Calu3 (cell line): ENCODE data around the gene GAS7. TPM values are rescaled to one million over a fixed set of nuclear protein-coding genes. Genes with fewer than 3 reads are reported as not detected.
A peak's percentile ranks its signal among the peaks of the same experiment; 100 is the strongest.

Source experiments
- BruUV-seq: library from RNA; stranded (reverse); fragments of 400-500 nt; replicated peaks from 2 replicates; lab custom pipeline; 2021; lab: Mats Ljungman, UMichigan
- CTCF ChIA-PET: fragments of 300-600 bp; sonication (Branson Sonifier 250); formaldehyde crosslinking; loops from one replicate; lab custom pipeline; 2022; ENCODE audit warnings: antibody characterized with exemption; lab: Charles Lee
- DNase-seq: peaks from one replicate; pipeline ENCODE4 v3.0.0; 2022
- H3K27ac Mint-ChIP-seq: one replicate; pipeline ENCODE4 v1.8.0; 2022; ENCODE audit warnings: mixed read lengths; ENCODE audit not compliant: unreplicated experiment
- H3K27me3 Mint-ChIP-seq: one replicate; pipeline ENCODE4 v1.8.0; 2022; ENCODE audit warnings: mixed read lengths; ENCODE audit not compliant: unreplicated experiment
- H3K36me3 Mint-ChIP-seq: one replicate; pipeline ENCODE4 v1.8.0; 2022; ENCODE audit warnings: mild to moderate bottlenecking, moderate library complexity, mixed read lengths; ENCODE audit not compliant: insufficient read depth, unreplicated experiment
- H3K4me1 Mint-ChIP-seq: one replicate; pipeline ENCODE4 v1.8.0; 2022; ENCODE audit warnings: mild to moderate bottlenecking, low read depth, mixed read lengths; ENCODE audit not compliant: unreplicated experiment
- H3K4me3 Mint-ChIP-seq: one replicate; pipeline ENCODE4 v1.8.0; 2022; ENCODE audit warnings: mild to moderate bottlenecking, low read depth, moderate library complexity, mixed read lengths; ENCODE audit not compliant: unreplicated experiment
- H3K9me3 Mint-ChIP-seq: one replicate; pipeline ENCODE4 v1.8.0; 2022; ENCODE audit warnings: low read depth, mixed read lengths; ENCODE audit not compliant: unreplicated experiment
- intact Hi-C: fragments of 100-400 bp; cut with micrococcal nuclease; formaldehyde crosslinking; loops from one replicate; pipeline ENCODE4 v1.10.0; 2022; ENCODE audit not compliant: unreplicated experiment
- total RNA-seq: library from RNA; stranded (reverse); gene quantifications from 2 replicates; pipeline ENCODE4 v1.2.3, GENCODE V29; 2022
- TF ChIP-seq, protein P1 (sequence below): fragments of 200-600 bp; IDR thresholded peaks from one replicate; pipeline ENCODE4 v1.8.0; 2022; ENCODE audit warnings: antibody characterized with exemption; ENCODE audit not compliant: unreplicated experiment

The GAS7 gene
- total RNA-seq, 1 experiment from 2014 or later, result 0.42 TPM

DNA sequence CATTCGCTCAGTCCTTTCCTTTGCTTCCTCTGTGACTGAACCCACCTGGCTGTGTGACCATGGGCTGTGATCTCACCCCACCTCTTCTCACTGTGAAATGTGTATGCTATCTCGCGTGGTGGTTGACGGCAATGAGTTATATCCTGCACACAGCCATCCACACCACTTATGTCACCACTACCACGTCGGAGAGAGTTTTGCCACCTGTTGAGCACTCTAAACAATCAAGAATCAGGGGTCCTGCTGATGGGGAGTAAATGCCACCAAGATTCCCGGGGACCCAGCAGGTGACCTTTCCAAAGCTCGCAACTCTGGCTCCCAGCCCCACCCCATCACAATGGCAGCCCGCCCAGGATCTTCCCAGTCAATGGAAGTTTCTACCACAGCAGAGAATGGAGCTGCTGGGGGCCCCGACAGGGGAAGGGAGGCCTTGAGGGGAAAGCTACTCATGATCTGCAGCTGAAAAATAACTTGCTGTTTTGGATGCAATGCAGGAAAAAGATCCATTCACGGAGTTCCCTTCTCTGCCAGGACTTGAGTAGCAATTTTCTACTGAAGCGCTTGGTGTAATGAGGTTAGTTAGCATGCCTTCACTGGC, 267.2 kb downstream of the GAS7 start:
- H3K27me3 Mint-ChIP-seq, result no peaks in the 10 kb centered on the region
- H3K9me3 Mint-ChIP-seq, result no peaks in the 10 kb centered on the region
- TF ChIP-seq, protein P1, sequence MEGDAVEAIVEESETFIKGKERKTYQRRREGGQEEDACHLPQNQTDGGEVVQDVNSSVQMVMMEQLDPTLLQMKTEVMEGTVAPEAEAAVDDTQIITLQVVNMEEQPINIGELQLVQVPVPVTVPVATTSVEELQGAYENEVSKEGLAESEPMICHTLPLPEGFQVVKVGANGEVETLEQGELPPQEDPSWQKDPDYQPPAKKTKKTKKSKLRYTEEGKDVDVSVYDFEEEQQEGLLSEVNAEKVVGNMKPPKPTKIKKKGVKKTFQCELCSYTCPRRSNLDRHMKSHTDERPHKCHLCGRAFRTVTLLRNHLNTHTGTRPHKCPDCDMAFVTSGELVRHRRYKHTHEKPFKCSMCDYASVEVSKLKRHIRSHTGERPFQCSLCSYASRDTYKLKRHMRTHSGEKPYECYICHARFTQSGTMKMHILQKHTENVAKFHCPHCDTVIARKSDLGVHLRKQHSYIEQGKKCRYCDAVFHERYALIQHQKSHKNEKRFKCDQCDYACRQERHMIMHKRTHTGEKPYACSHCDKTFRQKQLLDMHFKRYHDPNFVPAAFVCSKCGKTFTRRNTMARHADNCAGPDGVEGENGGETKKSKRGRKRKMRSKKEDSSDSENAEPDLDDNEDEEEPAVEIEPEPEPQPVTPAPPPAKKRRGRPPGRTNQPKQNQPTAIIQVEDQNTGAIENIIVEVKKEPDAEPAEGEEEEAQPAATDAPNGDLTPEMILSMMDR, result no peak
- no peaks in the 10 kb centered on the region for H3K4me1 Mint-ChIP-seq
- intact Hi-C loops, result no loop called here
- DNase-seq, result no peak
- H3K4me3 Mint-ChIP-seq, result no peak overlapping the region
- CTCF ChIA-PET, result no interaction called here
- BruUV-seq, result no TSS peak
- no peaks in the 10 kb centered on the region for H3K36me3 Mint-ChIP-seq
- no peak overlapping the region for H3K27ac Mint-ChIP-seq

DNA sequence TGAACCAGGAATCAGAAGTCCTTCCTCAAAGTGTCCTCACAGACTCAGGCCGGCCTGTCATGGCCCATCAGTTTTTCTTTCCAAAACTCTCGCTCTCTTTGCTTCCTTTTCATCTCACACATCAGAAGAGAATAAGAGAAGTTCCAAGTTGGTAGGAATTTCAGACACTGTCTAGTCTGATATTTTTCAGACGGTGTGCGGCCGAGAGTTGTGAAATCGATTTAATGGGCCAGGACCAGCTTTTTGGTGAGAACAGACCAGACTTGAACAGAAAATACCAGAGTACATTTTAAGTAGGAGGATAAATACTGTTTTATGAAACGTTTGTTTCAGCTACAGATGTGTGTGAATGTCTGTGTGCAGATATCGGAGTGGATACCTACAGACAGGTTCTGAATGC, 268.5 kb downstream of the GAS7 start:
- Mint-ChIP-seq H3K27me3 (no peaks in the 10 kb centered on the region), H3K9me3 (no peaks in the 10 kb centered on the region), H3K27ac (no peak overlapping the region), H3K4me1 (no peaks in the 10 kb centered on the region), H3K36me3 (peaks cover 5% of the 10 kb centered on the region), H3K4me3 (no peak overlapping the region)
- TF ChIP-seq, protein P1, result no peak
- DNase-seq, result no peak
- no TSS peak for BruUV-seq
- intact Hi-C loops, result loop anchor here (1.0 to 10.0 kb wide), 2 partner anchors 201 to 685 kb away; no protein-coding TSS in a partner anchor
- CTCF ChIA-PET, result no interaction called here

DNA sequence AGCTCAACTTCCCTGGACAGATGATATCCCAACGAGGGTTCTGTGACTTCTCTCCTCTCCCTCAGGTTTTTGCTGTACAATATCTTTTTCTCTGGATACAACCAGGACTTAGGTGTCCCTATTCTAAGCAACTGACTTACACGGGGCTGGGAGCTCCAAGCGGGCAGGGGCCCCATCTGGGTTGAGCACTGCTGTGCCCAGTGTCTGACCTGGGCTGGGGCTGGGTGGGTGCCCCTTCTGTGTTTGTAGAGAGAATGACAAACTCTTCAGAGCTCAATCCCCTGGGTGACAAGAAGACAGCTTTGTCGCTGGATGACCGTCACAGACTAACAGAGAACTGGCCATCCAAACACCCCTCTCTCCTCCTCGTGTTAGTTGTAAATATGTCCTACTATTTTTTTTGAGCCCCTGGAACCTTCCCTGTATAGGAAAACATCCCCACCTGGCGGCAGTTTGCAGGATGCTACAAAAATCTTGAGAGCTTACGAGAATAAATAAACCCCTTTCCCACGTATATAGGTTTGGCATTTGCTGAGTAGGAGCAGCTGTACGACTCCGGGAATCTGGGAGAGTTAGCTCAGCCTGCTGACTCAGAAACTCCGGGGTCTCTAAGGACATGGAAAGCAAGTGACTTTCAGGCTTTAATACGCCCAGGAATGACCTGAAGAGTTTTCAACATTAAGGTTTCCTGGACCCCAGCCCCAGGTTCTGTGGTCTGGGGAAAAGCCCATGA, 269.6 kb downstream of the GAS7 start:
- intact Hi-C loops, result loop anchor here (1.0 to 10.0 kb wide), 2 partner anchors 199 to 686 kb away; no protein-coding TSS in a partner anchor
- no peaks in the 10 kb centered on the region for H3K9me3 Mint-ChIP-seq
- CTCF ChIA-PET, result interaction anchor here (1.1 to 1.3 kb wide), 5 partner anchors 53 to 686 kb away, joined by 3 to 4 read pairs (median 4); no protein-coding TSS in a partner anchor
- H3K4me3 Mint-ChIP-seq, result no peak overlapping the region
- BruUV-seq, result no TSS peak
- peak; percentile 47 for DNase-seq
- H3K27me3 Mint-ChIP-seq, result no peaks in the 10 kb centered on the region
- TF ChIP-seq, protein P1, result no peak
- no peak overlapping the region for H3K27ac Mint-ChIP-seq
- H3K4me1 Mint-ChIP-seq, result no peaks in the 10 kb centered on the region
- peaks cover 5% of the 10 kb centered on the region for H3K36me3 Mint-ChIP-seq

DNA sequence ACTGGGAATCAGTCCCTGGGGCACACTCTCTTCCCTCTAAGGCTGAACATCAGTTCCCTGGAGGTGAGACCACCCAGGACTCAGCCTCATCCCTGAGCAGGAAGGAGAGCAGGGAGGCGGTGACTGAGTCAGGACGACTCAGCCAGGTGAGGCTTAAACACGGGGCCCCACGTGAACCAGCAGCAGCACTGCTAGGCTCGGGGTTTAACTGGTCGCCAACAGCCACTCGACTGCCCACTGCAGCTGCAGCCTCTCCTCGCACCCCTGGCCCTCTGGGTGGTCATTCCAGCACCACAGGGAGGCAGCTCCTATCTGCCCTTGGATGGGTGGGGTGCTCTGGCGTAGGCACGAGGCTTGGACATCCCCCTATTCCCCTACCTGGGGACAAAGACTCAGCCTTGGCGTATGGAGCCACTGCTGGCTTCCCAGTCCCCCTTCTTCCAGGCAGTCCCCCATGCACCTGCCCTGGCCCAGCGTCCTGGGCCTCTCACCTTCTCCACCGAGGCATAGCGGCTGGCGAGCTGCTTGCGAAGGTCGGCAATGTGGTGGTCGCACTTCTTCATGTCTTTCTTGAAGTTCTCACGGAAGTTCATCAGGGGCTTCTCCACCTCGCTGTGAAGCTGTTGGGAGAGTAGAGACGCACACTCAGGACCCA, 272.1 kb downstream of the GAS7 start:
- no peaks in the 10 kb centered on the region for H3K9me3 Mint-ChIP-seq
- no peak overlapping the region for H3K4me3 Mint-ChIP-seq
- intact Hi-C loops, result loop anchor here (10.0 kb wide), 1 partner anchor 689 kb away; no protein-coding TSS in a partner anchor
- DNase-seq, result no peak
- H3K36me3 Mint-ChIP-seq, result peaks cover 5% of the 10 kb centered on the region
- no peak overlapping the region for H3K27ac Mint-ChIP-seq
- CTCF ChIA-PET, result interaction anchor here (0.7 kb wide), 1 partner anchor 98 kb away, joined by 3 read pairs; no protein-coding TSS in a partner anchor
- H3K4me1 Mint-ChIP-seq, result no peaks in the 10 kb centered on the region
- TF ChIP-seq, protein P1, result no peak
- H3K27me3 Mint-ChIP-seq, result no peaks in the 10 kb centered on the region
- no TSS peak for BruUV-seq
